Upper lobe of left lung (tissue), 6 donors: ENCODE measurements around the gene DHODH. TPM values are rescaled to one million over a fixed set of nuclear protein-coding genes. Genes with fewer than 3 reads are reported as not detected.

Experiments used
- ATAC-seq, 2 donors: fragments of 200-7000 bp; cut with Tn5 transposase; one replicate each; pipeline ENCODE4 v1.9.1; 2022; ENCODE audit warnings: mild to moderate bottlenecking in 2 of 2, moderate library complexity in 2 of 2; ENCODE audit not compliant: low FRiP score in 2 of 2
- DNase-seq, 2 donors: peaks; one replicate each; pipeline ENCODE4 v3.0.0-alpha.2; 2019 to 2020
- H3K27ac ChIP-seq, 4 donors: fragments of 200-600 bp; sonication (generic); one replicate each; pipeline ENCODE4 v1.5.1; 2016 to 2019
- H3K27me3 ChIP-seq, 4 donors: fragments of 200-600 bp; sonication (generic); one replicate each; pipeline ENCODE4 v1.5.1; 2017 to 2019
- H3K36me3 ChIP-seq, 4 donors: fragments of 200-600 bp; sonication (generic); one replicate each; pipeline ENCODE4 v1.5.1; 2016 to 2019
- H3K4me1 ChIP-seq, 4 donors: fragments of 200-600 bp; sonication (generic); one replicate each; pipeline ENCODE4 v1.5.1; 2018 to 2019
- H3K4me3 ChIP-seq, 4 donors: fragments of 200-600 bp; sonication (generic); one replicate each; pipeline ENCODE4 v1.5.1; 2017 to 2019; ENCODE audit warnings: mild to moderate bottlenecking in 2 of 4, moderate library complexity in 1 of 4
- H3K9me3 ChIP-seq, 4 donors: fragments of 200-600 bp; sonication (generic); one replicate each; pipeline ENCODE4 v1.5.1; 2018 to 2019
- EP300 ChIP-seq, 4 donors: sonication (generic); formaldehyde crosslinking; IDR thresholded peaks; one replicate each; pipeline ENCODE4 v1.5.1; 2017; ENCODE audit warnings: antibody characterized with exemption in 4 of 4, control low read depth in 2 of 4
- POLR2A ChIP-seq, 4 donors: fragments of 450-650 bp; IDR thresholded peaks; one replicate each; pipeline ENCODE4 v1.5.1; 2016 to 2017; ENCODE audit warnings: antibody characterized with exemption in 4 of 4, mild to moderate bottlenecking in 2 of 4
- POLR2AphosphoS5 ChIP-seq, 2 donors: sonication (generic); formaldehyde crosslinking; IDR thresholded peaks; one replicate each; pipeline ENCODE4 v1.5.1; 2017; ENCODE audit warnings: antibody characterized with exemption in 2 of 2
- WGBS, 2 donors: methylation state at CpG; one replicate each; pipeline ENCODE4 v1.1.5; 2017 to 2018; 5-methylcytosine and 5-hydroxymethylcytosine counted together
- total RNA-seq, 6 donors: library from RNA; depleted of rRNA in 4 of 6; stranded (reverse); fragments of >200 nt in 4 of 6; gene quantifications; one replicate each; pipeline versions ENCODE4 v1.1.0 to v1.2.1, GENCODE V29; 2016 to 2021
- TF ChIP-seq, protein P1 (sequence below), 6 experiments: fragments of 450-650 bp in 4 of 6; fragments of 200-600 bp in 2 of 6; sonication (generic) in 2 of 6; IDR thresholded peaks; one replicate each; pipeline ENCODE4 v1.5.1; 2016 to 2019; ENCODE audit warnings: antibody characterized with exemption in 6 of 6
- donor health status: DM: no; HTN: no; CAD: no; lungs with moderate emphysema.
- donor health status: DM: no; HTN: yes; CAD: no; lungs with severe emphysema.

DHODH gene
- 10 to 100 TPM in 2 of 6 donors, 1 to 10 TPM in 4; 5.8 to 13.2 (median 7.8) TPM for total RNA-seq

DNA sequence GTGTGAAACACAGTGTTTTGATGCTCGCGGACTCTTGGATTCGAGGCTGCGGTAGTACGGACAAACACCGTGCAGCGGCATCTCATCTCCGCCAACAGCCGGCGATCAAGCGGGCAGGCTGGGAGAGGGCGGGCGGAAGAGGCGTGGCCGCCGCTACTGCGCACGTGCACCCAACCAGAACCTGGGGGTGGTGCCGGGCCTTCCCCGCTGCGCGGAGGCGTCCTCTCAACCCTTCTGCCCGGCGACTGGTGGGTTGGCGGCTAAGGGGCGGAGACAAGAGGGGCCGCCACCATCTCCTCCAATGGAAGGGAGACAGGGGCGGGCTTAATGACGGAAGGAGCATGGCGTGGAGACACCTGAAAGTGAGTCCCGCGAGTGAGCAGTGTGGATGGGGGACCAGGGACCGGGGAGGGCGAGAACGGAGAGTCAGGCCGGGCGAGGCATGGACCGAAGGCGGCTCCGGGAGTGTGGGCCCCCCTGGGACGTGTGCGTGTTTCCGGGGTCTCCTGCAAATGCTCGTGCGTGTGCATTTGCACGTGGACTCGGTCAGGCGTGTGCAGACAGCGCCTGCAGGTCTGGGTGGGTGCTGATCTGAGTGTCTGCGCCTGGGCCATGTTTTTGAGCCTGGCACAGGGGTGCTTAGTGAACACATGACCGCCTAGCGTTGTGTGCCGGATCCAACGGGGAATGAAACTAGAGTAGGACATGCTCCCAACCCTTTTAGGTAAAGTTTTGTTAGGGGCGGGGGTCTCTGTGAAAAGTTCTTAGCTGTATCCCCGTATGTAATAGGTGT is at the start of gene DHODH:
TSS of gene DHODH (plus strand) at position 321 of the 793 bp plus-strand sequence. CDS start at position 342, 21 bp downstream.
- WGBS, 2 donors, result 1% methylated on average over 37 to 51 of the region's 57 CpGs
- peak within 1 kb of the TSS; percentile 82 to 100 (median 96) for H3K4me3 ChIP-seq
- no peaks in the 10 kb centered on the region for H3K9me3 ChIP-seq
- H3K27ac ChIP-seq, result peak within 1 kb of the TSS; percentile 63 to 71 (median 67)
- H3K4me1 ChIP-seq, result peaks cover 4 to 18% (median 11%) of the 10 kb centered on the region in 4 donors
- ATAC-seq (peak; percentile 99 to 100), DNase-seq (peak; percentile 98 to 99)
- TF ChIP-seq EP300 (IDR thresholded peaks at IDR 0.05), result no peak
- peak in 2 of 4 donors; percentile 29 to 74 for TF ChIP-seq POLR2A (IDR thresholded peaks at IDR 0.05)
- TF ChIP-seq POLR2AphosphoS5 (IDR thresholded peaks at IDR 0.05), result peak in 1 of 2 donors; percentile 60
- TF ChIP-seq, protein P1, sequence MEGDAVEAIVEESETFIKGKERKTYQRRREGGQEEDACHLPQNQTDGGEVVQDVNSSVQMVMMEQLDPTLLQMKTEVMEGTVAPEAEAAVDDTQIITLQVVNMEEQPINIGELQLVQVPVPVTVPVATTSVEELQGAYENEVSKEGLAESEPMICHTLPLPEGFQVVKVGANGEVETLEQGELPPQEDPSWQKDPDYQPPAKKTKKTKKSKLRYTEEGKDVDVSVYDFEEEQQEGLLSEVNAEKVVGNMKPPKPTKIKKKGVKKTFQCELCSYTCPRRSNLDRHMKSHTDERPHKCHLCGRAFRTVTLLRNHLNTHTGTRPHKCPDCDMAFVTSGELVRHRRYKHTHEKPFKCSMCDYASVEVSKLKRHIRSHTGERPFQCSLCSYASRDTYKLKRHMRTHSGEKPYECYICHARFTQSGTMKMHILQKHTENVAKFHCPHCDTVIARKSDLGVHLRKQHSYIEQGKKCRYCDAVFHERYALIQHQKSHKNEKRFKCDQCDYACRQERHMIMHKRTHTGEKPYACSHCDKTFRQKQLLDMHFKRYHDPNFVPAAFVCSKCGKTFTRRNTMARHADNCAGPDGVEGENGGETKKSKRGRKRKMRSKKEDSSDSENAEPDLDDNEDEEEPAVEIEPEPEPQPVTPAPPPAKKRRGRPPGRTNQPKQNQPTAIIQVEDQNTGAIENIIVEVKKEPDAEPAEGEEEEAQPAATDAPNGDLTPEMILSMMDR (IDR thresholded peaks at IDR 0.05), result peak in 2 of 6 experiments; percentile 9 to 36
- peaks cover 0 to 3% (median 0%) of the 10 kb centered on the region in 4 donors for H3K36me3 ChIP-seq
- H3K27me3 ChIP-seq, result no peaks in the 10 kb centered on the region

DNA sequence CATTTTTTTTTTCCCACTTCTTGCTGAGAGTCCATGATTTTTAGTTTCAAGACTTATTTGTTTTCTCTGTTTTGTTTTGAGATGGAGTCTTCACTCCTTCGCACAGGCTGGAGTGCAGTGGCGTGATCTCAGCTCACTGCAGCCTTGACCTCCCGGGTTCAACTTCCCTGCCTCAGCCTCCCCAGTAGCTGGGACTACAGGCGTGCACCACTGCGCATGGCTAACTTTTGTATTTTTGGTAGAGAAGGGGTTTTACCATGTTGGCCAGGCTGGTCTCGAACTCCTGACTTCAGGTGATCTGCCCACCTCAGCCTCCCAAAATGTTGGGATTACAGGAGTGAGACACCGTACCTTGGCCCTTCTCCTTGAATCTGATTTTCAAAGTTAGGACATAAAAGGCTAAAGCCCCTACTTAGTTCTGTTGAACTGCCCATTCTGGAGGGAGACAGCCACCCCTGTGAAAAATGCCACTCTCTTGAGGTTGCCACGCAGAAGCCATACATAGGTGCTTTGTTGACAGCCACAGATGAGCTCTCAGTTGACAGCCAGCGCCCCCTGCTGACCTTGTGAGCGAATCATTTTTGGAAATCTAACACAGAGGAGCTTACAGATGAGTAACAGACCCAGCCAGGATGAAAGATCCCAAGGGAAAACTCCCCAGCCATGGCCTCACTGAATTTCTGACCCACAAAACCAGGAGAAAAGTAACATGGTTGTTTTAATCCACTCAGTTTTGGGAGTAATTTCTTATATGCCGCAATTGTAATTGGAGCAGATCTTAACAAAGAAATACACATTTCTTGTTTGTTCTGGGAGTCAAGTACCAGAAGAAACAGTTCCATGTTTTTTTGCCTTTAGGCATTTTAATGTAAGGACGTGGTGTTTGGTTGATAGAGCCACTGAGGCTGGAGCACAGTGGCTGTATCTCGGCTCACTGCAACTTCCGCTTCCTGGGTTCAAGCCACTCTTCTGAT is 47.2 kb upstream of the DHODH start:
- 55% methylated on average over 14 of the region's 14 CpGs for WGBS, 2 donors
- H3K4me1 ChIP-seq, result no peaks in the 10 kb centered on the region
- H3K27ac ChIP-seq, result no peak overlapping the region
- no peak for TF ChIP-seq POLR2AphosphoS5 (IDR thresholded peaks at IDR 0.05)
- TF ChIP-seq, protein P1 (IDR thresholded peaks at IDR 0.05), result peak; percentile 64 to 77 (median 72)
- TF ChIP-seq POLR2A (IDR thresholded peaks at IDR 0.05), result no peak
- H3K27me3 ChIP-seq, result no peaks in the 10 kb centered on the region
- no peaks in the 10 kb centered on the region for H3K9me3 ChIP-seq
- no peaks in the 10 kb centered on the region for H3K36me3 ChIP-seq
- DNase-seq (peak in 1 of 2 donors; percentile 86), ATAC-seq (peak; percentile 77 to 93)
- H3K4me3 ChIP-seq, result no peak overlapping the region

DNA sequence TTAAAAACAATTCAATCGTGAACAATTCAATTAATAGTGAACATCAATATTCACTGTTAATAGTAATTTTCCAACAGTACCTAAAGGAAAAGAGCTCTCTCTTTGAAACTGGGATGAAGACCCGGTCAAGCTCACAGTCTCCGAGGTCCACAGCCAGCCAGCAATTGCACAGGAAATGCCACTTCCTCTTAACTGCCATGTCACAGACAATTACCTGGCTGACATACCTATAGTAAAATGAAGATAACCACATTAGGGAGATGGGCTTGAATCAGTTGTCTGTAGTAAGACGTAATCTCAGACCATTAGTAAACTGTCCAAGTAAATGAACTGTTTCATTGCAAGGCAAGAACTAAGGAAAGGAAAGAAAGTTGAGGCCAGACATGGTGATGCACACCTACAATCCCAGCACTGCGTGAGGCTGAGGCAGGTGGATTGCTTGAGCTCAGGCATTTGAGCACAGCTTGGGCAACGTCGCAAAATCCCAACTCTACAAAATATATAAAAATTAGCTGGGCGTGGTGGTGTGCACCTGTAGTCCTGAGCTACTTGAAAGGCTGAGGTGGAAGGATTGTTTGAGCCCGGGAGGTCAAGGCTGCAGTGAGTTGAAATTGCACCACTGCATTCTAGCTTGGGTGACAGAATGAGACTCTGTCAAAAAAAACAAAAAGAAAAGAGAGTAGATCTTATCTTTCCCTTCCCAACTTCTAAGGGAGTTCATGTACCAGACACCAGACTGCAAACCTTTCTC is 45.2 kb upstream of the DHODH start:
- Histone ChIP-seq H3K4me3 (no peak overlapping the region), H3K9me3 (no peaks in the 10 kb centered on the region), H3K27me3 (no peaks in the 10 kb centered on the region), H3K27ac (no peak overlapping the region), H3K36me3 (no peaks in the 10 kb centered on the region), H3K4me1 (no peaks in the 10 kb centered on the region)
- DNase-seq (no peak), ATAC-seq (no peak)
- WGBS, 2 donors, result 56 to 72% methylated on average over 9 of the region's 9 CpGs
- no peak for TF ChIP-seq POLR2A (IDR thresholded peaks at IDR 0.05)
- TF ChIP-seq POLR2AphosphoS5 (IDR thresholded peaks at IDR 0.05), result no peak
- no peak for TF ChIP-seq EP300 (IDR thresholded peaks at IDR 0.05)
- TF ChIP-seq, protein P1 (IDR thresholded peaks at IDR 0.05), result no peak

DNA sequence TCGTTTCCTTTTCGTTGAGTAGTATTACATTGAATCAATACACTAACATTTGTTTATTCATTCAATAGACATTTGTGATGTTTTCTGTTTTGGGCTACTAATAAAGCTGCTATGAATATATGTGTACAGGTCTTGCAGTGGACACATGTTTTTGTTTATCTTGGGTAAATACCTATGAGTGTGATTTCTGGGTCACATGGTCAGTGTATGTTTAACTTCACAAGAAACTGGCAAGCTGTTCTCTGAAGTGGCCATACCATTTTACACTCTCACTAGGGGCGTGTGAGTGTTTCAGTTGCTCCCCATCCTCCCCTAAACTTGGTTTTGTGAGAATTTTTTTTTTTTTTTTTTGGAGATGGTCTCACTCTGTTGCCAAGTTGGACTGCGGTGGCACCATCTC is 43.3 kb upstream of the DHODH start:
- no peak for DNase-seq
- H3K9me3 ChIP-seq, result no peaks in the 10 kb centered on the region
- H3K27ac ChIP-seq, result no peak overlapping the region
- no peaks in the 10 kb centered on the region for H3K36me3 ChIP-seq
- 84 to 85% methylated on average over 4 of the region's 4 CpGs for WGBS, 2 donors
- ATAC-seq, result no peak
- no peaks in the 10 kb centered on the region for H3K27me3 ChIP-seq
- no peak for TF ChIP-seq EP300 (IDR thresholded peaks at IDR 0.05)
- no peak for TF ChIP-seq POLR2A (IDR thresholded peaks at IDR 0.05)
- TF ChIP-seq, protein P1 (IDR thresholded peaks at IDR 0.05), result no peak
- no peak for TF ChIP-seq POLR2AphosphoS5 (IDR thresholded peaks at IDR 0.05)
- H3K4me1 ChIP-seq, result no peaks in the 10 kb centered on the region
- H3K4me3 ChIP-seq, result no peak overlapping the region
